Vagina (tissue), 2 donors: Measurements from ENCODE around the gene MCUR1. TPM values are rescaled to one million over a fixed set of nuclear protein-coding genes. Genes with fewer than 3 reads are reported as not detected.
A peak's percentile ranks its signal among the peaks of the same experiment; 100 is the strongest.

Source experiments
- DNase-seq, 2 donors: peaks; one replicate each; pipeline ENCODE4 v3.0.0-alpha.2; 2017; ENCODE audit errors: extremely low spot score in 2 of 2
- H3K27ac ChIP-seq: fragments of 200-600 bp; sonication (generic); one replicate; pipeline ENCODE4 v1.5.1; 2019
- H3K27me3 ChIP-seq: fragments of 200-600 bp; sonication (generic); one replicate; pipeline ENCODE4 v1.5.1; 2019
- H3K36me3 ChIP-seq, 2 donors: fragments of 200-600 bp; sonication (generic); one replicate each; pipeline ENCODE4 v1.5.1; 2017 to 2019
- H3K4me1 ChIP-seq: fragments of 200-600 bp; sonication (generic); one replicate; pipeline ENCODE4 v1.5.1; 2019
- H3K4me3 ChIP-seq, 2 donors: fragments of 200-600 bp; sonication (generic); 1 replicate in 1 of 2; 2 replicates in 1 of 2; pipeline ENCODE4 v1.5.1; 2016 to 2019
- H3K9me3 ChIP-seq: fragments of 200-600 bp; sonication (generic); one replicate; pipeline ENCODE4 v1.5.1; 2019
- POLR2A ChIP-seq, 2 donors: fragments of 450-650 bp; IDR thresholded peaks; one replicate each; pipeline ENCODE4 v1.6.1; 2017; ENCODE audit warnings: antibody characterized with exemption in 2 of 2, mild to moderate bottlenecking in 2 of 2, moderate library complexity in 2 of 2
- POLR2AphosphoS5 ChIP-seq, 2 donors: sonication (generic); formaldehyde crosslinking; IDR thresholded peaks; one replicate each; pipeline ENCODE4 v1.9.0; 2017; ENCODE audit warnings: antibody characterized with exemption in 2 of 2, mild to moderate bottlenecking in 2 of 2, low read depth in 1 of 2; ENCODE audit not compliant: insufficient read depth in 1 of 2
- intact Hi-C: fragments of 100-400 bp; cut with DNase I; formaldehyde crosslinking; loops from one replicate; pipeline ENCODE4 v1.15.1; 2023
- total RNA-seq: library from RNA; depleted of rRNA; stranded (reverse); fragments of >200 nt; gene quantifications from one replicate; pipeline ENCODE4 v1.2.3, GENCODE V29; 2016
- TF ChIP-seq, protein P1 (sequence below), 3 experiments: fragments of 450-650 bp in 2 of 3; fragments of 200-600 bp in 1 of 3; sonication (generic) in 1 of 3; IDR thresholded peaks; one replicate each; pipeline ENCODE4 v1.5.1; 2017 to 2019; ENCODE audit warnings: antibody characterized with exemption in 3 of 3, mild to moderate bottlenecking in 2 of 3, moderate library complexity in 2 of 3

MCUR1 gene
- total RNA-seq, 1 donor from 2014 or later: 15.0 TPM

DNA sequence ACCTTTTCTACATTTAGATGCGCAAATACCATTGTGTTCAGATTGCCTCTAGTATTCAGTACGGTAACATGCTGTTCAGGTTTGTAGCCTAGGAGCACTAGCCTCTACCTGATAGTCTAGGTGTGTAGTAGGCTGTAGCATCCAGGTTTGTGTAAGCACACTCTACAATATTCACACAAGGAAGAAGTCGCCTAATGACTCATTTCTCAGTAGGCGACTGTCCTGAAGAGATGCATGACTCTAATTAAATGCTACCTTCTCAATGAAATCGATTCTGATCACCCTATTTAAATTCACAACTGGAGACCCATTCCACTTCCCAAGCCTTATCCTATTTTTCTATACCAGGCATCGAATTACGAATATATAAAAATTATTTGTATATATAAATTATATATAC lies 1.3 kb downstream of the MCUR1 start:
- TF ChIP-seq, protein P1, sequence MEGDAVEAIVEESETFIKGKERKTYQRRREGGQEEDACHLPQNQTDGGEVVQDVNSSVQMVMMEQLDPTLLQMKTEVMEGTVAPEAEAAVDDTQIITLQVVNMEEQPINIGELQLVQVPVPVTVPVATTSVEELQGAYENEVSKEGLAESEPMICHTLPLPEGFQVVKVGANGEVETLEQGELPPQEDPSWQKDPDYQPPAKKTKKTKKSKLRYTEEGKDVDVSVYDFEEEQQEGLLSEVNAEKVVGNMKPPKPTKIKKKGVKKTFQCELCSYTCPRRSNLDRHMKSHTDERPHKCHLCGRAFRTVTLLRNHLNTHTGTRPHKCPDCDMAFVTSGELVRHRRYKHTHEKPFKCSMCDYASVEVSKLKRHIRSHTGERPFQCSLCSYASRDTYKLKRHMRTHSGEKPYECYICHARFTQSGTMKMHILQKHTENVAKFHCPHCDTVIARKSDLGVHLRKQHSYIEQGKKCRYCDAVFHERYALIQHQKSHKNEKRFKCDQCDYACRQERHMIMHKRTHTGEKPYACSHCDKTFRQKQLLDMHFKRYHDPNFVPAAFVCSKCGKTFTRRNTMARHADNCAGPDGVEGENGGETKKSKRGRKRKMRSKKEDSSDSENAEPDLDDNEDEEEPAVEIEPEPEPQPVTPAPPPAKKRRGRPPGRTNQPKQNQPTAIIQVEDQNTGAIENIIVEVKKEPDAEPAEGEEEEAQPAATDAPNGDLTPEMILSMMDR (IDR thresholded peaks at IDR 0.05): no peak
- TF ChIP-seq POLR2AphosphoS5 (IDR thresholded peaks at IDR 0.05; ENCODE audit: insufficient read depth in 1 of 2, low read depth in 1 of 2) (no peak), POLR2A (IDR thresholded peaks at IDR 0.05) (no peak)
- intact Hi-C loops: no loop called here

DNA sequence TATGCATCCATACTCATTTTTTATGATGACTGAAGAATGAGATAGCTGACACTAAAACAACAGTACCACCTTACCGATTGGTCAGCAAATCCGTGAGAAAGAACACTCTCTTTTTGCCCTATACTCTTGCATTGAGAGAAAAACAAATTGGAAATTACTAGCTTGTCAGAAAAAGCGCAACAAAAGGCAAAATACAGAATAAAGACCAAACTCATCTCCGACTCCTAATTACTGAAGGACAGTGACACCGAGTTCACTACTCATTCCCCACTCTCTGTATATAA lies 2.1 kb downstream of the MCUR1 start:
- Histone ChIP-seq H3K27ac (no peak overlapping the region), H3K27me3 (no peaks in the 10 kb centered on the region), H3K4me3 (no peak overlapping the region), H3K9me3 (no peaks in the 10 kb centered on the region), H3K36me3 (no peaks in the 10 kb centered on the region), H3K4me1 (peaks cover 30% of the 10 kb centered on the region)
- DNase-seq: no peak
- TF ChIP-seq, protein P1 (IDR thresholded peaks at IDR 0.05): no peak
- TF ChIP-seq POLR2A (IDR thresholded peaks at IDR 0.05) (no peak), POLR2AphosphoS5 (IDR thresholded peaks at IDR 0.05; ENCODE audit: insufficient read depth in 1 of 2, low read depth in 1 of 2) (no peak)
- intact Hi-C loops: no loop called here

More for the DNA sequence above, 1.3 kb downstream of the MCUR1 start:
- Histone ChIP-seq H3K36me3 (no peaks in the 10 kb centered on the region), H3K4me1 (peaks cover 30% of the 10 kb centered on the region), H3K27me3 (no peaks in the 10 kb centered on the region), H3K4me3 (peak overlapping the region; percentile 81 to 84), H3K9me3 (no peaks in the 10 kb centered on the region), H3K27ac (peak overlapping the region; percentile 97)
- DNase-seq: no peak

DNA sequence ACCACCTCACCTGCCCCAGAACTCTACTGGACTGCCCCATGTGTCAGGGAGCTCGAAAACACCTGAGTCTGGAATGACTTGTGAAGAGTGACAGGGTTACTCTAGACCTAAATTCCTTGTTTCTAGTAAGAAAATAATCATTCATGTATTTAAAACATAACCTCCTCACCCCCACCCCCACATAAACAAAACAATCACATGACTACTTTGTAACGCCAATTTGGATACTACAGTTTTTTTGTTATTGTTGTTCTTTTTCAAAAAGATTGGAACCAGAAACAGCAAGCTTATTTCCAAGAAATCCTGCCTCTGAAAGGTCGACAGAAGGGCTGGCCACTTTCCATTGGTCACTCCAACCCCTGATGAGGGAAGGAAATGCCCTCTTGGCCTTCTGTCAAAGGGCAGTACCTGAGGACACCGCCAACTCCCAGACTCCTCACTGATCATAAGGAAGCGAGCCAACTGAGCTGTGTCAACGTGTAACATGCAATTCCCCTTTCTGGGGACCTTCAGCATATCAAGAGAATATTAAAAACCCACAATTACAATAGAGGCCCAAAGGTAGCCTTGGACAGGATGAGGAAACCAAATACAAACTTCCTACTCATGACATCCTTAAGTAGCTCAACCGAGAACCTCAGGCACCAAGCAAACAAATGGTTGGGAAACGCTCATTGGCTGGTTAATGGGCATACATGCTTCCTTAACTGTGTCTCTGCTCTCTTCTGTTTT lies 2.6 kb downstream of the MCUR1 start:
- Histone ChIP-seq H3K27me3 (no peaks in the 10 kb centered on the region), H3K4me3 (no peak overlapping the region), H3K36me3 (no peaks in the 10 kb centered on the region), H3K4me1 (peaks cover 30% of the 10 kb centered on the region), H3K9me3 (no peaks in the 10 kb centered on the region), H3K27ac (no peak overlapping the region)
- intact Hi-C loops: no loop called here
- no peak for DNase-seq
- TF ChIP-seq POLR2AphosphoS5 (IDR thresholded peaks at IDR 0.05; ENCODE audit: insufficient read depth in 1 of 2, low read depth in 1 of 2): no peak
- no peak for TF ChIP-seq POLR2A (IDR thresholded peaks at IDR 0.05)
- TF ChIP-seq, protein P1 (IDR thresholded peaks at IDR 0.05): no peak

DNA sequence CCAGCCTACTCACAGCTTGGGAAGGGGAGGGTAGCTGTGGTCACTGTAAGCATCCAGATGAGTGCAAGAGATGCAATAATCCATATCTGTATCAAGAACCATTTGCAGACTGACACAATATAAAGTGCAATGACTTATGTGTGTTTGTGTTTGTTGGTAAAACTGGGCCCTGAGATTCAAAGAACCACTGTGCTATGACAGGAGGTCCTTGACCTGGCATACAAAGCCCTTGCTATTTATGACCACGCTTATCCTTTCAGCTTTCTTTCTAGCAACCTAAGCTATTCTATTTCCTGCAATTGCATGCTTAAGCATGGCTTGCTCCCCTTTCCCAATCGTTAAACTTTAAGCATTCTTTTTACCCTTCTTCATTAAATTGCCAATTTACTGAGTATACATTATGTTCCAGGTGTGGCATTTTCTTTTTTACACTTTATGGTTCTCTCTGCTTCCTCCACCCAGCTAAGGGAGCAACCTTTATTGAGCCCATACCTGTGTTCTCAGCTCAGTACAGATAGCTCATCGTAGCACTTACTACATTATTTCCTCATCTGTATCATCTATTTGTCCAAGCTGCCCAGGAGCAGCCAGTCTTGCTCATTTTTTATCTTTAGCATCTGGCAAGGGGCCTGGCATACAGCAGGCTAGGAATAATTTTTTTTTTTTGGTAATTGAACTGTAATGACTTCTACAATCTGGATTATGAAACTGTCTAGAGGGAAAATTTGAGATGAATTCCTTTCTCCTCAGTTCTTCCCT lies 3.5 kb downstream of the MCUR1 start:
- Histone ChIP-seq H3K9me3 (no peaks in the 10 kb centered on the region), H3K36me3 (peaks cover 0 to 3% of the 10 kb centered on the region in 2 donors), H3K4me1 (peaks cover 30% of the 10 kb centered on the region), H3K4me3 (no peak overlapping the region), H3K27ac (no peak overlapping the region), H3K27me3 (no peaks in the 10 kb centered on the region)
- intact Hi-C loops: no loop called here
- TF ChIP-seq POLR2AphosphoS5 (IDR thresholded peaks at IDR 0.05; ENCODE audit: insufficient read depth in 1 of 2, low read depth in 1 of 2): no peak
- TF ChIP-seq, protein P1 (IDR thresholded peaks at IDR 0.05): no peak
- no peak for TF ChIP-seq POLR2A (IDR thresholded peaks at IDR 0.05)
- no peak for DNase-seq

DNA sequence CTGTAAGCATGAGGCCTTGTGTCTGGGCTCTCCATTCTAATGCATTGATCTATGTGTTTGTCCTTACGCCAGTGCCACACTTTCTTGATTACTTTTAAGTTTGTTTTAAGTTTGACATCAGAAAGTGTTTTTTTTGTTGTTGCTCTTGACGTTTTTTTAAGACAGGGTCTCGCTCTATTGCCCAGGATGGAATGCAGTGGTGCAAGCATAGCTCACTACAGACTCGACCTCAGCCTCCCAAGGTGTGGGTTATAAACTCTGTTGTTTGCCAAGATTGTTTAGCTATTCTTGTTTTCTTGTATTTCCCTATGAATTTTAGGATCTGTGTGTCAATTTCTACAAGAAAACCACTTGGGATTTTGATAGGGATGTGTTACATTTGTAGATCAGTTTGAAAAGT lies 5.6 kb downstream of the MCUR1 start:
- Histone ChIP-seq H3K27ac (no peak overlapping the region), H3K4me1 (peaks cover 23% of the 10 kb centered on the region), H3K4me3 (no peak overlapping the region), H3K36me3 (peaks cover 0 to 15% of the 10 kb centered on the region in 2 donors), H3K27me3 (no peaks in the 10 kb centered on the region), H3K9me3 (no peaks in the 10 kb centered on the region)
- TF ChIP-seq POLR2A (IDR thresholded peaks at IDR 0.05) (no peak), POLR2AphosphoS5 (IDR thresholded peaks at IDR 0.05; ENCODE audit: insufficient read depth in 1 of 2, low read depth in 1 of 2) (no peak)
- TF ChIP-seq, protein P1 (IDR thresholded peaks at IDR 0.05): no peak
- intact Hi-C loops: no loop called here
- no peak for DNase-seq
